HUDEP-2 (cell line): ENCODE data around the gene LINGO3.

ENCODE experiments used
- DNase-seq, 76 experiments: peaks; one replicate each; lab custom pipeline; 2025; ENCODE audit not compliant: unreplicated experiment in 76 of 76; lab: John Stamatoyannopoulos, UW

The LINGO3 gene

DNA sequence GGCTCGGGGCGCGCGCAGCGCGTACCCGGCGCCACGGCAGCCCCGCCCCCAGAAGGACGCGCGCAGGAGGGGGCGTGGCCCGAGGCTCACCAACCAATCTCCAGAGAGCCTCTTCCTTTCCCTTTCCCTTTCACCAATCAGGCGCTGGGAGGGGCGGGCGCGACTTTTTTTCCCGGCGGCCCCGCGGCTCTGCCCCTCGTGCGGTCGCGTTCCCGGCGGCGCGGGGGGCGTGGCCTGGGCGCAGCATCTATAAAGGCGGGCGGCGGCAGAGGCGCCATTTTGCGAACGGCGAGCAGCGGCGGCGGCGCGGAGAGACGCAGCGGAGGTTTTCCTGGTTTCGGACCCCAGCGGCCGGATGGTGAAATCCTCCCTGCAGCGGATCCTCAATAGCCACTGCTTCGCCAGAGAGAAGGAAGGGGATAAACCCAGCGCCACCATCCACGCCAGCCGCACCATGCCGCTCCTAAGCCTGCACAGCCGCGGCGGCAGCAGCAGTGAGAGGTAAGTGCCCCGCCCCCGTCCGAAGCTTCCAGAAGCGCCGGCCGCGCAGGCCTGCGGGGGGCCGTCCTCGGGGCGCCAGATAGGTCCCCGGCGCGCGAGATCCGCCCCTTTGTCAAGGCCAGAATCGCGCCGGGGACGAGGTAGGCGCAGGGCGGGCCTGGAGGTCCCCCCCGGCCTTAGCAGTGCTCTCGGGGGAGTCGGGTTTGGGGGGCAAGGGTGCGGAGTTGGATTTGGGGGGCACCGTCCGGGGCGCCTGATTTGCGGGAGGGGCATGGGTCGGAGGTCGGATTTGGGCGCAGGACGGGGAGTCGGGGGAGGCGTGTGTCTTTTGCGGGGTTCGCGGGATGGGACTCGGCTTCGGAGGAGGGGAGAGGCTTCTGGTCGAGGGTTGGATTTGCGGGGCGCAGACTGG lies 38.5 kb downstream of the LINGO3 start:
- DNase-seq: peak; percentile 78 to 100 (median 98)

DNA sequence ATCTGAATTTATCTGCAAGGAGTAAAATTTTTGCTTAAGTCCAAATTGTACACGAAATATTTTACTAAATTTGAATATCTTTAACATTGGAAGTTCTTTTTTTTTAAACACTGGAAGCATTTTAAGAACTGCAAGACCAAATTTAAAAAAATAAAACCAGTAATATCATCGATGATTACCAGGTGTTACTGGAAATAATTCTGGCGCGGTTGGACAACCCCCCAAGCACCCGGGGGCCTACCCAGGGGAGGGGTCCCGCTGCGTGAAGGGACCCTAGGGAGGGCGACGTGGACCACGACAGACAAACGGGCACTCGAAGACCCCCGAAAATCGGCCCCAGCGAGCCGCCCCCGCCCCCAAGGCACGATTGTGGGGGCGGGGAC lies 39.1 kb downstream of the LINGO3 start:
- DNase-seq: no peak

DNA sequence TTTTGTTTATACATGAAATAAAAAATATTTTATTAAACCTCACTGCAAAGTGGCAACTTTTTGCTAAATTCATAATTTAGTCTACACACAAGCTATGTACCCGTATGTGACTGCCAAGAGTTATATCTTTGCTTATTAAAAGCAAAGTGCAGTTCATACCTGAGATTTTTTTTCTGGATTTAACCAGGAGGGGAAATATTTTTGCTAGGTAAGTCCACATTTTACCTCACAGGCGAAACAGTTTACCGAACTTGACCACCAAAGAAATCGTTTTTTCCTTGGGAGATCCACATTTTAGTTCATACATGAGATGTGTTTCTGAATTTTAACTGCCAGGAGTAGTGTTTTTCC lies 39.5 kb downstream of the LINGO3 start:
- DNase-seq: no peak

DNA sequence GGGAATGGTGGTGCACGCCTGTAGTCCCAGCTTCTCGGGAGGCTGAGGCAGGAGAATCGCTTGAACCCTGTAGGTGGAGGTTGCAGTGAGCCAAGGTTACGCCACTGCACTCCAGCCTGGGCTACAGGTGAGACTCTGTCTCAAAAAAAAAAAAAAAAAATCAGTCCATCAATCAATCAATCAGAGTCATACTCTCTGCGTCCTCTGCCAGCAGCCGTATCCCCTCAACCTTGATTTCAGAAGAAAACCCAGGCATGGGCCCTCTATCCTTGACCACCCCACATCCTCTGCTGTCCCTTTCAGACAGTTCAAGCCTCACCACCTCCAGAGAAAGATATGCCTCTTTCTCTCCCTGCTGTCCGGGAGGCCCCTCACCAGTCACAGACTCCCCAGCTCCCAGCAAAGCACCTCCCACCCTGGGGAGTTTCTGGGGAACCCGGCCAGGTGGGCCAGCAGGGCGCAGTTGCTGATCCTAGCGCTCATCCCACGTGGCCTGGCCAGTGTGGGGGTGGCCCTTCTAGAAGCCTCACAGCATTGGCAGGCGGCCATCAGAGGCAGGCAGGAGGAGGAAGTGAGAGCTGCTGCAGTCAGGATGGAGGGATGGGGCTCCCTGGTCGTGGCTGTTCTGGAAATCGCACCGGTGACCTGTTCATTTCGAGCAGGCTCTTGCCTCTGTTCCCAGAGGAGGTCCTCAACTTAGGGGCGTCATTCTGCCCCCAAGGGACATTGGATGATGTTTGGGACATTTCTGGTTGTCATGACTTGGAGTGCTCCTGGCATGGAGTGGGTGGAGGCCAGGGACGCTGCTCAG lies 41.6 kb downstream of the LINGO3 start:
- peak in 74 of 76 experiments; percentile 67 to 97 (median 91) for DNase-seq

DNA sequence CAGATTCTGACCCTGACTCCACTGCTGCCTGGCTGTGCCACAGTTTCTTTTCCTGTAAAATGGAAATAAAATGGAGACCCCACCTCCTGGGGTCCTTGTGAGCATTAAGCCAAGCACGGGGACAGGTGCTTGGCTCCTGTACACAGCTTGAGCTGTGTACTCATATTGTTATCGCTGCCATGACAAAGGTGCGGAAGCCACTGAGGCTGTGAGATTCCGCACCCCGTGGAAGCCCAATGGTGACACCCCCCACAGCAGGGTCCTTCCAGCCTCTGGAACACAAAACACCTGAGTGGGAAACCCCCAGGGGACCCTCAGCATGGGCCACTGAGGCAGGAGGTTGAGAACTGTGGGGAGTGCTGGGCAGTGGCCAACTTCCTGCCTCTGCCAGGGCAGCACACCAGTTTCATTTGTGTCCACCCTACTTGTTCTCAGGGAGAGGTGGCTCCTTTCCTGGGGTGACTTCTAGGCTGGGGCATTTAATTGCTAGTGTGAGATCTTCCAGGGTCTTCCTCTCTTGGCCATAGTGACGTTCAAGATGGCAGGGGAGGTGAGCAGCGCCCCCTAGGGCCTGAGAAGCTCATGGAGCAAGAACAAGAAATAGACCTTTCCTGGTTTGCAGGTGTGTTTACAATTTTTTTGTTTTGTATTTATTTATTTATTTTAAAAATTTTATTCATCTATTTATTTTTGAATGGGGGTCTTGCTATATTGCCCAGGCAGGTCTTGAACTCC lies 46.3 kb downstream of the LINGO3 start:
- peak in 49 of 76 experiments; percentile 16 to 68 (median 49) for DNase-seq

DNA sequence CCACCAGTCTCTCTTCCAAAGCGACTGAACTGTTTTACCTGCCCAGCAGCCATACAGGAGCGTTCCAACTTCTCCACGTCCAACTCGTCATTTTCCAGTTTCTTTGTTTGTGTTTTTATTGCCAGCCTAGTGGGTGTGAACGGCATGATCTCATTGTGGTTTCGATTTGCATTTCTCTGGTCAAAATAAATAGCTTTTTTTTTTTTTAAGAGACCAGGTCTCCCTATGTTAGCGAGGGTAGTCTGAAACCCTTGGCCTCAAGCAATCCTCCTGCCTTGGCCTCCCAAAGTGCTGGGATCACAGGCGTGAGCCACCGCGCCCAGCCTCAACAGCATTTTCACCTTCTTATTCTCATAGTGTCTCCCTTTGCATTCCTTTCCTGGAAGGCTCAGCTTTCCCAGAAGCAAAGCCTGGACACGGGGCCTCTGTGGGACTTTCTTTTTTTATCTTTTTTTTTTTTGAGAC lies 47.6 kb downstream of the LINGO3 start:
- no peak for DNase-seq

DNA sequence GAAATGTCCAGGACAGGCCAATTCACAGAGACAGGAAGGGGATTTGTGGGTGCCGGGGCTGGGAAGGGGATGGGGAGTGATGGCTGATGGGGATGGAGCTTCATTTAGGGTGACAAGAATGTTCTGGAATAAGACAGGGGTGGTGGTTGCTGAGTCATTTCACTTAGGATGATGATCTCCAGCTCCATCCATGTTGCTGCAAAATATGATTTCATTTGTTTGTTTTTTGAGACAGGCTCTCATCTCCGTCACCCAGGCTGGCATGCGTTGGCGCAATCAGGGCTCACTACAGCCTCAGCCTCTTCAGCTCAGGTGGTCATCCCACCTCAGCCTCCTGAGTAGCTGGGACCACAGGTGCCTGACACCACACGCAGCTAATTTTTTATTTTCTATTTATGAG lies 48.6 kb downstream of the LINGO3 start:
- DNase-seq: no peak
